CD4-positive, CD25-positive, alpha-beta regulatory T cell (primary cell): Measurements from ENCODE around the gene DUOX1. TPM values are rescaled to one million over a fixed set of nuclear protein-coding genes. Genes with fewer than 3 reads are reported as not detected.

Experiments
- ATAC-seq, 2 donors: fragments of 150-1000 bp; cut with Tn5 transposase; one replicate each; pipeline ENCODE4 v1.10.0; 2021; ENCODE audit warnings: low read depth in 2 of 2, moderate number of reproducible peaks in 2 of 2, moderate library complexity in 1 of 2
- DNase-seq, 3 donors: peaks; one replicate each; pipeline versions ENCODE4 v3.0.0 to v3.0.0-alpha.2; 2012 to 2022; ENCODE audit warnings: mixed read lengths in 1 of 3
- H3K27ac ChIP-seq: one replicate; pipeline ENCODE4 v1.7.0; 2013; ENCODE audit warnings: mild to moderate bottlenecking, low read length; ENCODE audit not compliant: insufficient read depth, poor library complexity, severe bottlenecking
- H3K27me3 ChIP-seq: one replicate; pipeline ENCODE4 v1.7.0; 2013; ENCODE audit warnings: low read length; ENCODE audit not compliant: control insufficient read depth, insufficient read depth
- H3K36me3 ChIP-seq: one replicate; pipeline ENCODE4 v1.7.0; 2013; ENCODE audit warnings: mild to moderate bottlenecking, low read length, moderate library complexity; ENCODE audit not compliant: control insufficient read depth, insufficient read depth
- H3K4me1 ChIP-seq: 2 replicates; pipeline ENCODE4 v1.7.0; 2013; ENCODE audit warnings: mild to moderate bottlenecking, low read length; ENCODE audit not compliant: insufficient read depth, control insufficient read depth, poor library complexity, severe bottlenecking
- H3K4me3 ChIP-seq: one replicate; pipeline ENCODE4 v1.7.0; 2013; ENCODE audit warnings: low read depth, mild to moderate bottlenecking, low read length, moderate library complexity
- H3K9me3 ChIP-seq, 2 experiments: 1 replicate in 1 of 2; 2 replicates in 1 of 2; pipeline ENCODE4 v1.7.0; 2013; ENCODE audit warnings: low read length in 2 of 2, mild to moderate bottlenecking in 1 of 2, moderate library complexity in 1 of 2; ENCODE audit not compliant: control insufficient read depth in 2 of 2
- H3K27ac Mint-ChIP-seq, 3 donors: one replicate each; pipeline ENCODE4 v1.8.0; 2020 to 2022; ENCODE audit warnings: mild to moderate bottlenecking in 3 of 3, mixed read lengths in 3 of 3, moderate library complexity in 2 of 3
- H3K27me3 Mint-ChIP-seq: one replicate; pipeline ENCODE4 v1.8.0; 2022; ENCODE audit warnings: mild to moderate bottlenecking, mixed read lengths
- H3K36me3 Mint-ChIP-seq: one replicate; pipeline ENCODE4 v1.8.0; 2020; ENCODE audit warnings: mixed read lengths
- H3K4me1 Mint-ChIP-seq, 4 donors: one replicate each; pipeline ENCODE4 v1.8.0; 2020 to 2022; ENCODE audit warnings: mixed read lengths in 4 of 4, mild to moderate bottlenecking in 1 of 4
- H3K4me3 Mint-ChIP-seq, 4 donors: one replicate each; pipeline ENCODE4 v1.8.0; 2020 to 2022; ENCODE audit warnings: mild to moderate bottlenecking in 4 of 4, mixed read lengths in 4 of 4, moderate library complexity in 3 of 4
- H3K9me3 Mint-ChIP-seq, 7 donors: one replicate each; pipeline ENCODE4 v1.8.0; 2020 to 2022; ENCODE audit warnings: mixed read lengths in 7 of 7, mild to moderate bottlenecking in 3 of 7, moderate library complexity in 2 of 7
- polyA plus RNA-seq, 4 donors: library from polyadenylated mRNA; unstranded; fragments of 300-500 nt; fragmentation: Illumina TruSeq; gene quantifications; one replicate each; pipeline ENCODE4 v1.2.3, GENCODE V29; 2021
- total RNA-seq: library from RNA; stranded (reverse); gene quantifications from one replicate; pipeline ENCODE4 v1.2.3, GENCODE V29; 2022

Gene DUOX1
- total and polyA plus RNA-seq, 5 donors from 2014 or later = 0.72 to 1.6 (median 1.2) TPM; not detected in 1

DNA sequence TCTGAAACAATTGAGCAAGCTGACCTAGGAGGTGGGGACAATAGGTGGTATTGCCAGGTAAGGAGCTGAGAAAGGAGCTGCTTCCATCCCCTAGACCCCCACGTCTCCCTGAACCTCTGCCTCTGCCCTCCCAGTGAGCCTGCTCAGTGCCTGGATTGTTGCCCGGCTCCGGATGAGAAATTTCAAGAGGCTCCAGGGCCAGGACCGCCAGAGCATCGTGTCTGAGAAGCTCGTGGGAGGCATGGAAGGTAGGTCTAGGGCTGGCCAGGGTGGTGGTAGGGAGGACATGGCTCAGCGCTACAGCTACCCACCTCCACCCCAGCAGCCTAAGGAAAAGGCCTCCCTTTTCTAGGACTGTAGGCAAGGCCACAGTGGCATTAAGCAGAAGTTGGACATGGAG, 13.3 kb downstream of the DUOX1 start:
- Histone ChIP-seq H3K4me3 (no peak overlapping the region), H3K27me3 (no peaks in the 10 kb centered on the region), H3K4me1 (no peaks in the 10 kb centered on the region), H3K36me3 (no peaks in the 10 kb centered on the region), H3K27ac (no peak overlapping the region), H3K9me3 (no peaks in the 10 kb centered on the region)
- no peak overlapping the region for H3K27ac Mint-ChIP-seq
- H3K36me3 Mint-ChIP-seq = no peaks in the 10 kb centered on the region
- H3K27me3 Mint-ChIP-seq = peaks cover 5% of the 10 kb centered on the region
- ATAC-seq (no peak), DNase-seq (no peak)
- H3K4me1 Mint-ChIP-seq = peaks cover 0 to 5% (median 0%) of the 10 kb centered on the region in 4 donors
- no peaks in the 10 kb centered on the region for H3K9me3 Mint-ChIP-seq
- H3K4me3 Mint-ChIP-seq = no peak overlapping the region

DNA sequence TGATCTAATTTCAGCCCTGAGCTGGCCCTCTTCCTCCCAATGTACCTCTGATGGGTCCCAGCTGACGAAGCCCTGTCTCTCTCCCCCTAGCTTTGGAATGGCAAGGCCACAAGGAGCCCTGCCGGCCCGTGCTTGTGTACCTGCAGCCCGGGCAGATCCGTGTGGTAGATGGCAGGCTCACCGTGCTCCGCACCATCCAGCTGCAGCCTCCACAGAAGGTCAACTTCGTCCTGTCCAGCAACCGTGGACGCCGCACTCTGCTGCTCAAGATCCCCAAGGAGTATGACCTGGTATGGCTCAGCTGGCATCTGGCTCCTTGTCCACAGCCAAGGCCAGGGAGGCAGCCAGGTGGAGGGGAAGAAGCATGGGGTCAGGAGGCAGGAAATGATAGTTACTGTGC, 14.2 kb downstream of the DUOX1 start:
- Histone ChIP-seq H3K27ac (no peak overlapping the region), H3K9me3 (no peaks in the 10 kb centered on the region), H3K4me1 (no peaks in the 10 kb centered on the region), H3K36me3 (no peaks in the 10 kb centered on the region), H3K27me3 (no peaks in the 10 kb centered on the region), H3K4me3 (no peak overlapping the region)
- Mint-ChIP-seq H3K27me3 (no peaks in the 10 kb centered on the region), H3K27ac (no peak overlapping the region), H3K4me1 (no peaks in the 10 kb centered on the region), H3K36me3 (no peaks in the 10 kb centered on the region), H3K4me3 (no peak overlapping the region), H3K9me3 (no peaks in the 10 kb centered on the region)
- DNase-seq = no peak
- no peak for ATAC-seq

DNA sequence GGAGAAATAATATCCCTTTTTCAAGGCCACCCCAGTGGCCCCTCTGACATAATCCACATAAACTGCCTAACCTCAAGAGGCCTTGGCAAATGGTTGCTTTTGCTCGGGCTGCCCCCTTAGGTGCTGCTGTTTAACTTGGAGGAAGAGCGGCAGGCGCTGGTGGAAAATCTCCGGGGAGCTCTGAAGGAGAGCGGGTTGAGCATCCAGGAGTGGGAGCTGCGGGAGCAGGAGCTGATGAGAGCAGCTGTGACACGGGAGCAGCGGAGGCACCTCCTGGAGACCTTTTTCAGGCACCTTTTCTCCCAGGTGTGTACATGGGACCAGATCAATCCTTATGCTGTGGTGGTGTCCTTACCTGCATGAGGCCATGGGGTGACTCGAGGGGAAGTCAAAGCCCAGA, 15.0 kb downstream of the DUOX1 start:
- H3K4me3 ChIP-seq = no peak overlapping the region
- no peak overlapping the region for H3K27ac ChIP-seq
- no peak overlapping the region for H3K4me3 Mint-ChIP-seq
- no peak for DNase-seq
- H3K9me3 ChIP-seq = no peaks in the 10 kb centered on the region
- no peaks in the 10 kb centered on the region for H3K4me1 ChIP-seq
- ATAC-seq = no peak
- no peaks in the 10 kb centered on the region for H3K27me3 Mint-ChIP-seq
- H3K27me3 ChIP-seq = no peaks in the 10 kb centered on the region
- H3K27ac Mint-ChIP-seq = no peak overlapping the region
- H3K36me3 Mint-ChIP-seq = no peaks in the 10 kb centered on the region
- H3K9me3 Mint-ChIP-seq = no peaks in the 10 kb centered on the region
- no peaks in the 10 kb centered on the region for H3K4me1 Mint-ChIP-seq
- H3K36me3 ChIP-seq = no peaks in the 10 kb centered on the region

DNA sequence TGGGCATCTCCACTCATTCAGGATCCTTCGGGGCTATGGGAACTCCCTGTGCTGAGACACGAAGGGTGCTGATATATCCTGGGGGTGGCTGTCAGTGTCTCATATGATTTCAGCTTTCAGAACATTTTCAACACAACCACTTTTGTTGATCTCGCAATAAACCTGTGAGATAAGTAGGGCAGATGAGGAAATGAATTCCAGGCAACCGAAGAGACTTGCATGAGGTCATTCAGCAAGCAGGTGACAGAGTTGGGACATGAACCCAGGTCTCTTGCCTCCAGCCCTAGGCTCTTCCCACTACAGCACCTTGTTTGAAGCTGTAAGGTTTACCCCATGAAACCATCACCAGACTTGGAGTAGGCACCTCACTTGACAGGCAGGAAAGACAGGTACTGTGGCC, 16.6 kb downstream of the DUOX1 start:
- H3K36me3 ChIP-seq = no peaks in the 10 kb centered on the region
- Mint-ChIP-seq H3K9me3 (no peaks in the 10 kb centered on the region), H3K27me3 (no peaks in the 10 kb centered on the region), H3K4me1 (peaks cover 0 to 3% (median 0%) of the 10 kb centered on the region in 4 donors), H3K36me3 (no peaks in the 10 kb centered on the region), H3K4me3 (no peak overlapping the region), H3K27ac (no peak overlapping the region)
- no peaks in the 10 kb centered on the region for H3K4me1 ChIP-seq
- H3K9me3 ChIP-seq = no peaks in the 10 kb centered on the region
- H3K27ac ChIP-seq = no peak overlapping the region
- no peaks in the 10 kb centered on the region for H3K27me3 ChIP-seq
- ATAC-seq (no peak), DNase-seq (no peak)
- no peak overlapping the region for H3K4me3 ChIP-seq

DNA sequence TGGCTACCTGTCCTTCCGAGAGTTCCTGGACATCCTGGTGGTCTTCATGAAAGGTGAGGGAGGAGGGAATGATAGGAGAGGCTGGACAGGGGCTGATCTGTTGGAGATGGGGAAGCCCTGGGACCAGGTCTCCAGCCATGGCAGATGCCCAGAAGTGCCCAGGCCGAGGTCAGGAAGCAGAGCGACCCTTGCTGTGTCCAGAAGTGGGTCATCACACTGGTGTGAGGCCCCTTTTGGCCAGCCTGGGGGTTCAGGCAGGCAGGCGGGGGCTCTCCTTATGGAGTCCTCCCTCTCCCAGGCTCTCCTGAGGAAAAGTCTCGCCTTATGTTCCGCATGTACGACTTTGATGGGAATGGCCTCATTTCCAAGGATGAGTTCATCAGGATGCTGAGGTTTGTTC, 17.8 kb downstream of the DUOX1 start:
- Histone ChIP-seq H3K4me1 (no peaks in the 10 kb centered on the region), H3K4me3 (no peak overlapping the region), H3K9me3 (no peaks in the 10 kb centered on the region), H3K36me3 (no peaks in the 10 kb centered on the region), H3K27me3 (no peaks in the 10 kb centered on the region), H3K27ac (no peak overlapping the region)
- no peak for DNase-seq
- no peaks in the 10 kb centered on the region for H3K9me3 Mint-ChIP-seq
- H3K27ac Mint-ChIP-seq = peak overlapping the region in 1 of 3 donors; percentile 26
- no peaks in the 10 kb centered on the region for H3K36me3 Mint-ChIP-seq
- ATAC-seq = no peak
- H3K4me1 Mint-ChIP-seq = peaks cover 0 to 3% (median 0%) of the 10 kb centered on the region in 4 donors
- no peaks in the 10 kb centered on the region for H3K27me3 Mint-ChIP-seq
- H3K4me3 Mint-ChIP-seq = no peak overlapping the region

DNA sequence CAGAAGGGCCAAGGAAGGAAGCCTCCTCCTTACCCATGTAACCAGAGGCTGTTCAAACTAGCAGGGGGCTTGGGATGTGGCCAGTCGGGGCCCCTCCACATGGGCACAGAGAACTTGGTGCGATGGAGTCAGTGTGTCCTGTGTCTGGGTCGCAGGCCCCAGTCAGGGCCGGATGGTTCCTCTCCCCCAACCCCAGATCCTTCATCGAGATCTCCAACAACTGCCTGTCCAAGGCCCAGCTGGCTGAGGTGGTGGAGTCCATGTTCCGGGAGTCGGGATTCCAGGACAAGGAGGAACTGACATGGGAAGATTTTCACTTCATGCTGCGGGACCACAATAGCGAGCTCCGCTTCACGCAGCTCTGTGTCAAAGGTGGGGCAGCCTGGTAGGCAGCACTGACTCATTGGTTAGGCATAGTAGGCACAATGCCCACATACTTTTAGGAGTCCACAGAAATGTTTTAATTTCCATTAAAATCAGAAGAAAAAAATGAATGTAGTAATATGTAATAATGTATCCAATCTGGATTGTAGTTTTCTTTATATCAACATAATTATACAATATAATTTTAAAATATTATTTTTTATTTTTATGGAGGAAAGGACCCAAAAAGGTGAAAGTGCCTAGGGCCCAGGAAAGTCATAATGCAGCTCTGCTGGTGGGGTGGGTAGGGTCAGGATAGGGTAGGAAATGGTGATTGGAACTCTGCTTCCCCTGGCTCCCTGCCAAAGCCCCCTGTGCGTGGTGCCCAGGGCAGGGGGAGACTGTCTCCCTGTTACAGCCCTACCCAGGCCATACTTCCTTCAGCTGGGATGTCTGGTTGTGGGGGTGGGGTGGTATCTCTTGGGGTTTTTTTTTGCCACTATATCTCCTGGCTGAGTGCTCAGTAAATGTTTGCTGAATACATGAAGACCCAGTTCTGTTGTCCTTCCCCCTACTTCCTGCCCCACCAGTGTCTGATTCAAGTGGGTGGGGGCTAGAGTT, 18.6 kb downstream of the DUOX1 start:
- H3K27me3 Mint-ChIP-seq = no peaks in the 10 kb centered on the region
- Histone ChIP-seq H3K4me3 (no peak overlapping the region), H3K4me1 (no peaks in the 10 kb centered on the region), H3K36me3 (no peaks in the 10 kb centered on the region), H3K27me3 (no peaks in the 10 kb centered on the region), H3K9me3 (no peaks in the 10 kb centered on the region), H3K27ac (no peak overlapping the region)
- no peaks in the 10 kb centered on the region for H3K36me3 Mint-ChIP-seq
- no peak for DNase-seq
- H3K4me3 Mint-ChIP-seq = no peak overlapping the region
- peak overlapping the region in 1 of 3 donors; percentile 26 for H3K27ac Mint-ChIP-seq
- H3K9me3 Mint-ChIP-seq = no peaks in the 10 kb centered on the region
- ATAC-seq = no peak
- H3K4me1 Mint-ChIP-seq = peaks cover 0 to 3% (median 0%) of the 10 kb centered on the region in 4 donors

DNA sequence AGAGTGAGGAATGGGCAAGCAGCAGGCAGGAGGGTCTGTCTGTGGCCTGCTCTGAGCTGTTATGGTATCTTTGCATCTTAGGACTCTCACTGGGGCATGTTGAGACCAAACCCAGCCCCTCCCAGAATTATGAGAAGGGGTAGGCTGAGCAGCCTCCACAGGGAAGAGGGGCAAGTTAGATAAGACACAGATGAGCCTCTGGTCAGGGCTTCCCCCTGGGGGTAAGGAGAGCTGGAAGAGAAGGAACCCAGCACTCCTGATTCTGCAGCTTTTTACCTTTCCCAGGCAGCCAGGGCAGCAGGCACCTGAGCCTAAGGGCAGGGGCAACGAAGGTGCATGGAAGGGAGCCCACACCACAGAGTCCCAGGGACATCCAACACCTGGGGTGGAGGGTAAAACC, 19.3 kb downstream of the DUOX1 start:
- no peak overlapping the region for H3K27ac Mint-ChIP-seq
- H3K36me3 Mint-ChIP-seq = no peaks in the 10 kb centered on the region
- H3K4me1 Mint-ChIP-seq = peaks cover 0 to 3% (median 0%) of the 10 kb centered on the region in 4 donors

DNA sequence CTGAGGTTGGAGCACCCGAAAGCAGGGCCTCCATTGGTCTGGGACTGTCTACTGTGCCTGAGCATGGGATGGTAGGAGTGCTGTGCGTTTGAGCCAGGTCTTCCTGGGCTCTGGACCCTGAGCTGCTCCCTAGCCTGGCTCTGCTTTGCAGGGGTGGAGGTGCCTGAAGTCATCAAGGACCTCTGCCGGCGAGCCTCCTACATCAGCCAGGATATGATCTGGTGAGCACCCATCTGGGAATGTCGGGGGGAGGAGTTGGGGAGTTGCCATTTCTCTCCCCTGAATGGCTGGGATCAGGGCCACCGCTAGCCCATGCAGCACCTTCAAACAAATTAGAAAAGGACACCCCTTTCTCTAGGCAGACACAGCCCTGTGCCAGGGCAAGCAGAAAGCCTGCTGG, 20.7 kb downstream of the DUOX1 start:
- Mint-ChIP-seq H3K36me3 (no peaks in the 10 kb centered on the region), H3K27me3 (no peaks in the 10 kb centered on the region), H3K4me3 (no peak overlapping the region), H3K9me3 (no peaks in the 10 kb centered on the region), H3K27ac (no peak overlapping the region), H3K4me1 (peaks cover 0 to 3% (median 0%) of the 10 kb centered on the region in 4 donors)
- H3K4me1 ChIP-seq = no peaks in the 10 kb centered on the region
- no peak overlapping the region for H3K27ac ChIP-seq
- no peaks in the 10 kb centered on the region for H3K36me3 ChIP-seq
- no peaks in the 10 kb centered on the region for H3K27me3 ChIP-seq
- no peak for ATAC-seq
- H3K4me3 ChIP-seq = no peak overlapping the region
- DNase-seq = no peak
- no peaks in the 10 kb centered on the region for H3K9me3 ChIP-seq

More for the DNA sequence above, 19.3 kb downstream of the DUOX1 start:
- H3K9me3 ChIP-seq = no peaks in the 10 kb centered on the region
- Mint-ChIP-seq H3K4me3 (no peak overlapping the region), H3K9me3 (no peaks in the 10 kb centered on the region), H3K27me3 (no peaks in the 10 kb centered on the region)
- no peak overlapping the region for H3K4me3 ChIP-seq
- ATAC-seq (no peak), DNase-seq (no peak)
- no peaks in the 10 kb centered on the region for H3K4me1 ChIP-seq
- no peak overlapping the region for H3K27ac ChIP-seq
- no peaks in the 10 kb centered on the region for H3K36me3 ChIP-seq
- no peaks in the 10 kb centered on the region for H3K27me3 ChIP-seq
